ENCODE data around the gene LYZL1.

- TF ChIP-seq POLR2AphosphoS5 (IDR thresholded peaks at IDR 0.05): no peak
- TF ChIP-seq POLR2A (IDR thresholded peaks at IDR 0.05): no peak
- no peak for TF ChIP-seq CTCF (IDR thresholded peaks at IDR 0.05)
Observed at GRCh38 chr10:29253690-29254029, 35.2 kb upstream of the LYZL1 start.
